Trophoblast cell (in vitro differentiated cells and primary cell): Measurements from ENCODE around the gene SMIM14.
"Not testable (repeated sequence)": the region's sequence is repeated elsewhere in the genome, so short reads cannot be mapped to it uniquely, and the experiment has no call there.

Source experiments
- DNase-seq, 2 donors: peaks; one replicate each; pipeline ENCODE4 v3.0.0-alpha.2; 2016
- H2AFZ ChIP-seq: 2 replicates; pipeline ENCODE4 v1.6.1; 2013; ENCODE audit warnings: low read length, moderate library complexity, mild to moderate bottlenecking; ENCODE audit not compliant: insufficient read depth, poor library complexity
- H2AK5ac ChIP-seq: 2 replicates; pipeline ENCODE4 v1.6.1; 2013; ENCODE audit warnings: mild to moderate bottlenecking, low read length
- H2BK120ac ChIP-seq: 2 replicates; pipeline ENCODE4 v1.6.1; 2013; ENCODE audit warnings: low read length, mild to moderate bottlenecking, moderate library complexity; ENCODE audit not compliant: insufficient read depth, poor library complexity
- H2BK12ac ChIP-seq: 2 replicates; pipeline ENCODE4 v1.6.1; 2013; ENCODE audit warnings: mild to moderate bottlenecking, low read length, moderate library complexity
- H2BK5ac ChIP-seq: 2 replicates; pipeline ENCODE4 v1.6.1; 2013; ENCODE audit warnings: low read length, low read depth, moderate library complexity, mild to moderate bottlenecking; ENCODE audit not compliant: poor library complexity
- H3K14ac ChIP-seq: 2 replicates; pipeline ENCODE4 v1.6.1; 2013; ENCODE audit warnings: mild to moderate bottlenecking, low read length
- H3K18ac ChIP-seq: 2 replicates; pipeline ENCODE4 v1.6.1; 2013; ENCODE audit warnings: mild to moderate bottlenecking, low read length
- H3K23ac ChIP-seq: 2 replicates; pipeline ENCODE4 v1.6.1; 2013; ENCODE audit warnings: low read length
- H3K27ac ChIP-seq: 2 replicates; pipeline ENCODE4 v1.5.1; 2013; ENCODE audit warnings: low read depth, mild to moderate bottlenecking, inconsistent platforms, low read length, moderate library complexity
- H3K27me3 ChIP-seq: 2 replicates; pipeline ENCODE4 v1.6.1; 2013; ENCODE audit warnings: inconsistent platforms, mild to moderate bottlenecking, low read length, moderate library complexity; ENCODE audit not compliant: insufficient read depth
- H3K36me3 ChIP-seq, 2 experiments: 1 replicate in 1 of 2; 2 replicates in 1 of 2; pipeline ENCODE4 v1.6.1; 2013; ENCODE audit warnings: low read length in 2 of 2, mild to moderate bottlenecking in 2 of 2, moderate library complexity in 1 of 2; ENCODE audit not compliant: insufficient read depth in 2 of 2, control insufficient read depth in 1 of 2
- H3K4ac ChIP-seq: 2 replicates; pipeline ENCODE4 v1.6.1; 2013; ENCODE audit warnings: low read depth, mild to moderate bottlenecking, low read length, moderate library complexity
- H3K4me1 ChIP-seq, 2 experiments: 1 replicate in 1 of 2; 2 replicates in 1 of 2; pipeline ENCODE4 v1.6.1; 2013; ENCODE audit warnings: low read length in 2 of 2, mild to moderate bottlenecking in 2 of 2, moderate library complexity in 1 of 2; ENCODE audit not compliant: insufficient read depth in 2 of 2, control insufficient read depth in 1 of 2
- H3K4me2 ChIP-seq: 2 replicates; pipeline ENCODE4 v1.6.1; 2013; ENCODE audit warnings: inconsistent platforms, mild to moderate bottlenecking, low read length, moderate library complexity
- H3K4me3 ChIP-seq: 2 replicates; pipeline ENCODE4 v1.5.1; 2013; ENCODE audit warnings: mild to moderate bottlenecking, low read depth, low read length, inconsistent platforms
- H3K79me1 ChIP-seq: one replicate; pipeline ENCODE4 v1.6.1; 2013; ENCODE audit warnings: low read length
- H3K79me2 ChIP-seq: 2 replicates; pipeline ENCODE4 v1.6.1; 2013; ENCODE audit warnings: low read length, mild to moderate bottlenecking; ENCODE audit not compliant: control insufficient read depth, insufficient read depth, poor library complexity
- H3K9ac ChIP-seq: 2 replicates; pipeline ENCODE4 v1.6.1; 2013; ENCODE audit warnings: mild to moderate bottlenecking, low read length
- H3K9me3 ChIP-seq: 2 replicates; pipeline ENCODE4 v1.6.1; 2013; ENCODE audit warnings: low read depth, mild to moderate bottlenecking, control low read depth, inconsistent platforms, low read length; ENCODE audit not compliant: insufficient read depth
- H4K12ac ChIP-seq: 2 replicates; pipeline ENCODE4 v1.6.1; 2013; ENCODE audit warnings: low read depth, mild to moderate bottlenecking, low read length, moderate library complexity
- H4K8ac ChIP-seq: 2 replicates; pipeline ENCODE4 v1.6.1; 2013; ENCODE audit warnings: low read depth, mild to moderate bottlenecking, low read length, moderate library complexity
- H4K91ac ChIP-seq: one replicate; pipeline ENCODE4 v1.6.1; 2013; ENCODE audit warnings: low read depth, mild to moderate bottlenecking, low read length, moderate library complexity
- WGBS: extraction: QIAGEN DNeasy Blood & Tissue Kit; methylation state at CpG from one replicate; pipeline ENCODE4 v1.1.7; 2013; ENCODE audit warnings: missing lambda C conversion rate; ENCODE audit not compliant: insufficient read length, insufficient coverage; ENCODE audit errors: extremely low coverage; 5-methylcytosine and 5-hydroxymethylcytosine counted together

Gene SMIM14

GRCh38 chr4:39681003-39681402 is 42.3 kb upstream of the SMIM14 start:
- H3K4me3 ChIP-seq, H3K79me2 ChIP-seq, H4K91ac ChIP-seq, H3K79me1 ChIP-seq, DNase-seq, H2BK120ac ChIP-seq, H3K4me2 ChIP-seq, H3K36me3 ChIP-seq, H3K23ac ChIP-seq, H3K27ac ChIP-seq, H4K8ac ChIP-seq, H3K9me3 ChIP-seq, H3K18ac ChIP-seq, H2AFZ ChIP-seq, H3K4ac ChIP-seq, H3K9ac ChIP-seq, H2BK5ac ChIP-seq, H3K27me3 ChIP-seq, H2AK5ac ChIP-seq, H3K14ac ChIP-seq, H3K4me1 ChIP-seq, H4K12ac ChIP-seq, H2BK12ac ChIP-seq: not testable (repeated sequence)
- WGBS, result no CpG with 5 or more reads among the region's 2 CpGs

DNA sequence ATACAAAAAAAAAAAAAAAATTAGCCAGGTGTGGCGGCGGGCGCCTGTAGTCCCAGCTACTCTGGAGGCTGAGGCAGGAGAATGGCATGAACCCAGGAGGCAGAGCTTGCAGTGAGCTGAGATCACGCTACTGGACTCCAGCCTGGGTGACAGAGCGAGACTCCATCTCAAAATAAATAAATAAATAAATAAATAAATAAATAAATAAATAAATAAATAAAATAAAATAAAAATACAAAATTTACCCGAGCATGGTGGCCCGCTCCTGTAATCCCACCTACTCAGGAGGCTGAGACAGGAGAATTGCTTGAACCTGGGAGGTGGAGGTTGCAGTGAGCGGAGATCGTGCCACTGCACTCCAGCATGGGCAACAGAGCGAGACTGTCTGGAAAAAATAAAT is 37.0 kb upstream of the SMIM14 start:
- not testable (repeated sequence) for H3K27me3 ChIP-seq, H4K91ac ChIP-seq, H3K4ac ChIP-seq, H3K18ac ChIP-seq, H3K4me1 ChIP-seq, H3K9ac ChIP-seq, H2BK120ac ChIP-seq, H3K36me3 ChIP-seq, DNase-seq, H3K4me3 ChIP-seq, H3K9me3 ChIP-seq, H3K79me1 ChIP-seq, H4K12ac ChIP-seq, H2AK5ac ChIP-seq, H2BK12ac ChIP-seq, H3K14ac ChIP-seq, H2AFZ ChIP-seq, H3K4me2 ChIP-seq, H3K79me2 ChIP-seq, H2BK5ac ChIP-seq, H3K23ac ChIP-seq, H4K8ac ChIP-seq, H3K27ac ChIP-seq
- WGBS, result no CpG with 5 or more reads among the region's 10 CpGs

- not testable (repeated sequence) for H2AFZ ChIP-seq, H3K4me1 ChIP-seq, H3K27ac ChIP-seq, H3K9me3 ChIP-seq, H2AK5ac ChIP-seq, H3K36me3 ChIP-seq, H3K4me2 ChIP-seq, H3K14ac ChIP-seq, H3K18ac ChIP-seq, H3K79me1 ChIP-seq, H3K27me3 ChIP-seq, H4K91ac ChIP-seq, H2BK5ac ChIP-seq, H2BK120ac ChIP-seq, H3K23ac ChIP-seq, H3K9ac ChIP-seq, H4K12ac ChIP-seq, H3K79me2 ChIP-seq, H3K4me3 ChIP-seq, H2BK12ac ChIP-seq, H4K8ac ChIP-seq, H3K4ac ChIP-seq, DNase-seq
- WGBS, result no CpG with 5 or more reads among the region's 1 CpG
Measured at GRCh38 chr4:39670296-39670695, 31.6 kb upstream of the SMIM14 start.

- no peak overlapping the region for H2AFZ ChIP-seq
- H2AK5ac ChIP-seq, result no peak overlapping the region
- no peak overlapping the region for H4K91ac ChIP-seq
- DNase-seq, result no peak
- H3K27ac ChIP-seq, result no peak overlapping the region
- H3K79me1 ChIP-seq, result no peaks in the 10 kb centered on the region
- H3K4me2 ChIP-seq, result no peak overlapping the region
- H3K23ac ChIP-seq, result no peak overlapping the region
- H3K27me3 ChIP-seq, result no peaks in the 10 kb centered on the region
- H2BK12ac ChIP-seq, result no peak overlapping the region
- no peak overlapping the region for H3K18ac ChIP-seq
- no peak overlapping the region for H3K14ac ChIP-seq
- H4K8ac ChIP-seq, result no peak overlapping the region
- H3K36me3 ChIP-seq, result no peaks in the 10 kb centered on the region
- H3K79me2 ChIP-seq, result no peaks in the 10 kb centered on the region
- H3K4ac ChIP-seq, result no peak overlapping the region
- no peaks in the 10 kb centered on the region for H3K9me3 ChIP-seq
- H2BK5ac ChIP-seq, result no peak overlapping the region
- no peak overlapping the region for H4K12ac ChIP-seq
- H3K4me3 ChIP-seq, result no peak overlapping the region
- no peaks in the 10 kb centered on the region for H3K4me1 ChIP-seq
- no peak overlapping the region for H3K9ac ChIP-seq
- WGBS, result no CpG with 5 or more reads among the region's 2 CpGs
- H2BK120ac ChIP-seq, result no peak overlapping the region
Measured at GRCh38 chr4:39668887-39669286, 30.2 kb upstream of the SMIM14 start.
